Hepatocyte (in vitro differentiated cells): ENCODE data around the gene DPYD. TPM values are rescaled to one million over a fixed set of nuclear protein-coding genes. Genes with fewer than 3 reads are reported as not detected.

ENCODE experiments used
- DNase-seq: peaks from one replicate; pipeline ENCODE4 v3.0.0-alpha.2; 2016; ENCODE audit warnings: low spot score
- H2AFZ ChIP-seq: fragments of 200-600 bp; sonication (generic); 2 replicates; pipeline ENCODE4 v1.6.0; 2016; ENCODE audit warnings: antibody characterized with exemption, mild to moderate bottlenecking
- H3K27ac ChIP-seq: fragments of 200-600 bp; sonication (generic); 2 replicates; pipeline ENCODE4 v1.5.1; 2016; ENCODE audit warnings: mild to moderate bottlenecking
- H3K27me3 ChIP-seq: fragments of 200-600 bp; sonication (generic); 2 replicates; pipeline ENCODE4 v1.6.1; 2016
- H3K36me3 ChIP-seq: fragments of 200-600 bp; sonication (generic); replicated peaks from 2 replicates; pipeline ENCODE4 v1.5.1; 2016; ENCODE audit warnings: low read depth; ENCODE audit not compliant: insufficient read depth
- H3K4me1 ChIP-seq: fragments of 200-600 bp; sonication (generic); 2 replicates; pipeline ENCODE4 v1.5.1; 2016; ENCODE audit warnings: mild to moderate bottlenecking, moderate library complexity; ENCODE audit not compliant: insufficient read depth
- H3K4me2 ChIP-seq: fragments of 200-600 bp; sonication (generic); 2 replicates; pipeline ENCODE4 v1.6.0; 2016
- H3K4me3 ChIP-seq: fragments of 200-600 bp; sonication (generic); 2 replicates; pipeline ENCODE4 v1.5.1; 2016; ENCODE audit warnings: mild to moderate bottlenecking
- H3K79me2 ChIP-seq: fragments of 200-600 bp; sonication (generic); 2 replicates; pipeline ENCODE4 v1.6.0; 2017; ENCODE audit warnings: mild to moderate bottlenecking
- H3K9me2 ChIP-seq: fragments of 200-600 bp; sonication (generic); replicated peaks from 2 replicates; pipeline ENCODE4 v1.6.0; 2017; ENCODE audit warnings: mild to moderate bottlenecking; ENCODE audit not compliant: insufficient read depth
- H3K9me3 ChIP-seq: fragments of 200-600 bp; sonication (generic); 2 replicates; pipeline ENCODE4 v1.5.1; 2016; ENCODE audit warnings: low read depth, mild to moderate bottlenecking
- H4K20me1 ChIP-seq: fragments of 200-600 bp; sonication (generic); 2 replicates; pipeline ENCODE4 v1.6.0; 2016; ENCODE audit warnings: mild to moderate bottlenecking; ENCODE audit not compliant: insufficient read depth, poor library complexity, severe bottlenecking
- CTCF ChIP-seq: fragments of 200-600 bp; sonication (generic); IDR thresholded peaks from 2 replicates; pipeline ENCODE4 v1.5.1; 2016; ENCODE audit warnings: antibody characterized with exemption, mild to moderate bottlenecking; ENCODE audit not compliant: poor library complexity
- EZH2 ChIP-seq: fragments of 200-600 bp; sonication (generic); IDR thresholded peaks from 2 replicates; pipeline ENCODE4 v1.6.1; 2016; ENCODE audit warnings: antibody characterized with exemption, mild to moderate bottlenecking, borderline replicate concordance
- EZH2phosphoT487 ChIP-seq: fragments of 200-600 bp; sonication (generic); IDR thresholded peaks from one replicate; pipeline ENCODE4 v1.6.1; 2018; ENCODE audit warnings: antibody characterized with exemption, mild to moderate bottlenecking, low read depth, moderate library complexity; ENCODE audit not compliant: unreplicated experiment, severe bottlenecking
- WGBS: methylation state at CpG from one replicate; pipeline ENCODE4 v1.1.6; 2016; ENCODE audit warnings: low lambda C conversion rate; ENCODE audit errors: missing lambda C conversion rate; 5-methylcytosine and 5-hydroxymethylcytosine counted together
- polyA plus RNA-seq: library from polyadenylated mRNA; unstranded; fragments of >200 nt; fragmentation: Nextera tagmentation; extraction: Ambion mirVana; gene quantifications from 2 replicates; pipeline ENCODE4 v1.2.1, GENCODE V29; 2016
- total RNA-seq: library from RNA; depleted of rRNA; stranded (reverse); fragments of >200 nt; gene quantifications from 2 replicates; pipeline ENCODE4 v1.2.3, GENCODE V29; 2014

DPYD gene
- total and polyA plus RNA-seq, 2 experiments from 2014 or later, result 7.5 to 21.8 TPM

- Histone ChIP-seq H3K9me3 (no peaks in the 10 kb centered on the region), H3K4me3 (no peak overlapping the region), H3K27ac (no peak overlapping the region), H3K79me2 (no peaks in the 10 kb centered on the region), H3K4me1 (no peaks in the 10 kb centered on the region), H4K20me1 (no peaks in the 10 kb centered on the region), H3K4me2 (no peak overlapping the region), H3K36me3 (no peaks in the 10 kb centered on the region), H3K27me3 (no peaks in the 10 kb centered on the region), H2AFZ (no peak overlapping the region), H3K9me2 (no peaks in the 10 kb centered on the region)
- TF ChIP-seq EZH2 (no peak), CTCF (no peak), EZH2phosphoT487 (no peak)
- 61% methylated on average over 2 of the region's 2 CpGs for WGBS
- DNase-seq, result no peak
Observed at GRCh38 chr1:97942161-97943123, 21.6 kb upstream of the DPYD start.

GRCh38 chr1:97938285-97938642 is 17.4 kb upstream of the DPYD start:
- Histone ChIP-seq H4K20me1 (no peaks in the 10 kb centered on the region), H2AFZ (no peak overlapping the region), H3K4me3 (no peak overlapping the region), H3K9me3 (no peaks in the 10 kb centered on the region), H3K36me3 (no peaks in the 10 kb centered on the region), H3K79me2 (no peaks in the 10 kb centered on the region), H3K4me2 (no peak overlapping the region), H3K4me1 (no peaks in the 10 kb centered on the region), H3K27me3 (no peaks in the 10 kb centered on the region), H3K9me2 (no peaks in the 10 kb centered on the region), H3K27ac (no peak overlapping the region)
- no peak for DNase-seq
- TF ChIP-seq EZH2 (no peak), EZH2phosphoT487 (no peak), CTCF (no peak)
- 77% methylated on average over 3 of the region's 3 CpGs for WGBS

DNA sequence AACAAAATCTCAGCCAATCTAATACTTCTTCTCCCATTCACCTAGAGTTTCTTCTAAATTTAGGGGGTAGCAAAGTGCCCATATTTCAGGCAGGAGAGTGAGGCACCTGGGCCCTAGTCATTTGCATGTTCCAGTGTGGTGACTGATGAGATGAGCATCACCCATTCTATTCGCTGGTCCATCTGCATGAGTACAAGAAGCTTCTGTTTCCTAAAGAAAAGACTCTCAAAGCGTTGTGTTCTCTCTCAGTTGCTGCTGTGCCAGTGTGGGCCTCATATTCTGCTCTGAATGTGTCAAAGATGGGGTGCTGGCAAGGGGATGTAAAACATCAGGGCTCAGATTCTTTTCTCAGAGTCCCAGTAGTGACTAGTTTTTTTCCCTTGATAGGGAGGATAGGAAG is 16.1 kb upstream of the DPYD start:
- no peaks in the 10 kb centered on the region for H3K4me1 ChIP-seq
- H3K4me2 ChIP-seq, result no peak overlapping the region
- no peaks in the 10 kb centered on the region for H3K27me3 ChIP-seq
- DNase-seq, result no peak
- no peak overlapping the region for H2AFZ ChIP-seq
- no peaks in the 10 kb centered on the region for H3K36me3 ChIP-seq
- WGBS, result 84% methylated on average over 2 of the region's 2 CpGs
- H3K9me2 ChIP-seq, result no peaks in the 10 kb centered on the region
- no peaks in the 10 kb centered on the region for H3K9me3 ChIP-seq
- no peak for TF ChIP-seq CTCF
- no peaks in the 10 kb centered on the region for H3K79me2 ChIP-seq
- no peak overlapping the region for H3K27ac ChIP-seq
- H4K20me1 ChIP-seq, result no peaks in the 10 kb centered on the region
- H3K4me3 ChIP-seq, result no peak overlapping the region
